CD4-positive, alpha-beta T cell treated with Interferon alpha-2 for 1 hour (primary cell): Measurements from ENCODE around the gene MS4A7.

ENCODE experiments used
- DNase-seq, 2 donors: peaks; one replicate each; pipeline ENCODE4 v3.0.0-alpha.2; 2020 to 2022

The MS4A7 gene

GRCh38 chr11:60371386-60371785 lies 6.9 kb upstream of the MS4A7 start:
- DNase-seq = no peak

- DNase-seq = no peak
These were observed 6.5 kb upstream of the MS4A7 start for GRCh38 chr11:60371854-60372253.

- no peak for DNase-seq
These were observed 5.6 kb upstream of the MS4A7 start for GRCh38 chr11:60372767-60373166.

- no peak for DNase-seq
These were observed 3.0 kb upstream of the MS4A7 start for GRCh38 chr11:60375316-60375715.

GRCh38 chr11:60376601-60377000 lies 1.7 kb upstream of the MS4A7 start:
- no peak for DNase-seq

- peak; percentile 19 to 52 for DNase-seq
These were observed 763 bp upstream of the MS4A7 start for GRCh38 chr11:60377401-60378136.

GRCh38 chr11:60389279-60389910 lies 11.1 kb downstream of the MS4A7 start:
- peak; percentile 12 to 66 for DNase-seq

- no peak for DNase-seq
These were observed 12.1 kb downstream of the MS4A7 start for GRCh38 chr11:60390419-60390818.

GRCh38 chr11:60392361-60392760 lies 14.0 kb downstream of the MS4A7 start:
- DNase-seq = no peak

- no peak for DNase-seq
These were observed 14.7 kb downstream of the MS4A7 start for GRCh38 chr11:60393016-60393415.

- DNase-seq = no peak
These were observed 16.5 kb downstream of the MS4A7 start for GRCh38 chr11:60394666-60395380.

GRCh38 chr11:60396382-60396781 lies 18.1 kb downstream of the MS4A7 start, which contains the start of gene MS4A14:
MS4A14 (plus strand) TSS chr11:60396459; CDS start chr11:60396579, 120 bp downstream.
- peak in 1 of 2 donors; percentile 1 for DNase-seq

- DNase-seq = peak; percentile 9 to 48
These were observed 18.5 kb downstream of the MS4A7 start for GRCh38 chr11:60396799-60397198.

- DNase-seq = no peak
These were observed 41.7 kb downstream of the MS4A7 start for GRCh38 chr11:60420015-60420414.

- DNase-seq = no peak
These were observed 44.3 kb downstream of the MS4A7 start for GRCh38 chr11:60422609-60423008.

- DNase-seq = no peak
These were observed 50.2 kb downstream of the MS4A7 start for GRCh38 chr11:60428517-60428916.

- DNase-seq = no peak
These were observed 50.9 kb downstream of the MS4A7 start, which contains the start of gene MS4A5 for GRCh38 chr11:60429272-60429671. MS4A5 (plus strand) TSS chr11:60429572; CDS start chr11:60429675, 103 bp downstream.

GRCh38 chr11:60431251-60431650 lies 52.9 kb downstream of the MS4A7 start:
- DNase-seq = no peak

- DNase-seq = no peak
These were observed 55.1 kb downstream of the MS4A7 start for GRCh38 chr11:60433401-60433800.
